ENCODE measurements around the gene CRYBG1. TPM values are rescaled to one million over a fixed set of nuclear protein-coding genes. Genes with fewer than 3 reads are reported as not detected.
A peak's percentile ranks its signal among the peaks of the same experiment; 100 is the strongest.

Gene CRYBG1
- total RNA-seq, 5 donors from 2014 or later (not counting 1 experiment from before 2014, with no cell fraction given): 26.4 to 50.1 (median 38.0) TPM

DNA sequence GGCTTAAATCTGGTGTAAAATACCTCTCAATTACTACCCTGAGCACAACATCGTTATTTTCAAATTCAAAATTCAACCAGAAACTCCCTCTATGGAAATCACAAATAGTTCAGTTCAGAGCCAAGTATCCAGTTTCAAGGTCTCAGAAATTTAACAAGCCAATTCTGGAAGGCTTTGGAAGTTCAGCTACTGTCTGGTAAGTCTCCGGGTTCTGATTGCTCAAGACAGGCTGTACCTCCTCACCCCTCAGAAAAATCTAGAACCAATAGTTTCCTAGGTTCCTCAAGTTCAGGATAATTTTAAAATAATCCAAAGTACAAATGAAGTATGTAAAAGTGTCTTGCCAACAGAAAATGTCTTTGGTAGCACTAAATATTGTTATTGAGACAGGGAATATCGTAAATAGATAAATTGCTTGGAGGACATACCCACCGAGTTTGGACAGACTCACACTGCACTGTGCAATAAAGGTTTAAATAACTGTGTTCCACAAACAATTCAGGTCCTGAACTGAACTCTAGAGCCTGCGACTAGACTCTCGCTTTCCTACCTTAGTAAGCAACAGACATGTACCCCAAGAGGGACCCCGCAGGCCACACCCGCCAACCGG lies 35.7 kb upstream of the CRYBG1 start:
- WGBS (ENCODE audit: insufficient coverage): 8% methylated on average over 6 of the region's 9 CpGs
- Mint-ChIP-seq H3K9me3 (no peaks in the 10 kb centered on the region), H3K27me3 (peaks cover 9 to 12% of the 10 kb centered on the region in 2 donors), H3K4me3 (peak overlapping the region; percentile 97 to 100 (median 99)), H3K36me3 (peaks cover 3% of the 10 kb centered on the region), H3K27ac (peak overlapping the region; percentile 94 to 96), H3K4me1 (peaks cover 48 to 61% (median 58%) of the 10 kb centered on the region in 3 donors)
- H3K4me1 ChIP-seq (ENCODE audit: control insufficient read depth in 1 of 2, extremely low read depth in 1 of 2, insufficient read depth in 2 of 2, low read length in 2 of 2): peaks cover 16 to 25% of the 10 kb centered on the region in 2 experiments
- CTCF ChIA-PET: interaction anchor here (1.2 to 1.7 kb wide), 3 partner anchors 10 to 15 kb away, joined by 3 to 16 read pairs (median 6); no protein-coding TSS in a partner anchor
- H3K4me3 ChIP-seq (ENCODE audit: control insufficient read depth in 1 of 2, extremely low read depth in 1 of 2, low read length in 1 of 2): peak overlapping the region; percentile 82 to 84
- no peak for DNase-seq
- POLR2A ChIA-PET: no interaction called here
- no peak for ATAC-seq (replicated peaks in 1 of 4)
- no peaks in the 10 kb centered on the region for H3K36me3 ChIP-seq (ENCODE audit: control insufficient read depth in 2 of 2, extremely low read depth in 1 of 2, insufficient read depth in 1 of 2, low read length in 1 of 2)
- no peaks in the 10 kb centered on the region for H3K9me3 ChIP-seq
- no peaks in the 10 kb centered on the region for H3K27me3 ChIP-seq (replicated peaks in 1 of 2; ENCODE audit: control insufficient read depth in 2 of 2, extremely low read depth in 1 of 2, insufficient read depth in 2 of 2, low read length in 1 of 2)
- H3K27ac ChIP-seq (ENCODE audit: low read length): peak overlapping the region; percentile 84

DNA sequence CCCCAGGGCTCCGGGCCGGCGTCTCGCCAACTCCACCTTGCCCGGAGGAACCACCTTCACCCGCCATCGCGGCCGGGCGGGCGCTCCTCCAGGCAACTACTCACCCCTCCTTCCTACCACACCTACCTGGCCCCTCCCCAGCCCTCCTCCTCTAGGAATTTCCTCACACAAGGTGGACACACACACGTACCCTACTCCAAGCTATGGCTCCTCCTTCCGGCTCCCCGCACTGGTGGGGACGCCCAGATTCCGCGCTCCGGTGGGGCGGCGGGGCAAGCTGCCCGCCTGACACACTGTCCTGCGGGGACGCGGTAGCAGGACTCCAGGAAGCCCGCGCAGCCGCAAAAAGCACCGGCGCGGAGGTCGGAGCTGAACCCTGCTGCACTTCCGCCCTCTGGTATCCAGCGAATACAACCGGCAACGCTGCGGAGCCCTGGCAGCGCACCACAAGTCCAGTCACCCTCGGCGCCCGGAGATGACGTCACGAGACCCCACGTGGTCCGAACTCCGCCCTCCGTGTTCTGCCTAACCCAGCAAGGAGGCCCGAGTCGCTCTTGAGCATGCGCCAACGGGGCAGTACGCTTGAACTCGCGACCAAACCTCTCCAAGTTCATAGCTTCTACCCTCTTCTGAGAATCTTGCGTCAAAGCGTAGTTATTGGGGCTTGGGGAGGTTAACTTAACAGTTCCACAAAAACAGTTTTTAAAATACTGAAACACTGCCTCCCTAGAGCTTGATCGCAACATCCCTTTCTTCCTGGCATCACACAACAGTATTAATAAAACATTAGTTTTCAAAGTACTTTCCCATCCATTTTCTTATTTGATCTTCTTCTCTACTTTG lies 35.0 kb upstream of the CRYBG1 start, which contains the start of gene ATG5:
Gene ATG5, minus strand, starts transcription at position 425 of the 843 bp plus-strand sequence. CDS start 9,552 bp downstream, outside the sequence.
- no peaks in the 10 kb centered on the region for H3K9me3 Mint-ChIP-seq
- peak within 1 kb of the TSS; percentile 84 for H3K27ac ChIP-seq (ENCODE audit: low read length)
- peak within 1 kb of the TSS; percentile 82 to 84 for H3K4me3 ChIP-seq (ENCODE audit: control insufficient read depth in 1 of 2, extremely low read depth in 1 of 2, low read length in 1 of 2)
- peaks cover 3% of the 10 kb centered on the region for H3K36me3 Mint-ChIP-seq
- H3K4me3 Mint-ChIP-seq: peak within 1 kb of the TSS; percentile 97 to 100 (median 99)
- peak within 1 kb of the TSS; percentile 94 to 96 for H3K27ac Mint-ChIP-seq
- no peaks in the 10 kb centered on the region for H3K9me3 ChIP-seq
- ATAC-seq (replicated peaks in 1 of 4) (peak; percentile 93 to 95 (median 94)), DNase-seq (peak; percentile 99 to 100 (median 100))
- WGBS (ENCODE audit: insufficient coverage): 2% methylated on average over 45 of the region's 56 CpGs
- peaks cover 0 to under 1% of the 10 kb centered on the region in 2 experiments for H3K27me3 ChIP-seq (replicated peaks in 1 of 2; ENCODE audit: control insufficient read depth in 2 of 2, extremely low read depth in 1 of 2, insufficient read depth in 2 of 2, low read length in 1 of 2)
- ChIA-PET CTCF (interaction anchor here (0.5 to 1.7 kb wide), 9 partner anchors 10 to 923 kb away, joined by 3 to 16 read pairs (median 4); partner anchors contain the start of gene PREP (in 1 of the 2)), POLR2A (interaction anchor here in 1 of 2 donors (0.7 kb wide), 1 partner anchor 1134 kb away, joined by 3 read pairs; the partner anchor contains the start of gene PDSS2)
- peaks cover 15 to 25% of the 10 kb centered on the region in 2 experiments for H3K4me1 ChIP-seq (ENCODE audit: control insufficient read depth in 1 of 2, extremely low read depth in 1 of 2, insufficient read depth in 2 of 2, low read length in 2 of 2)
- H3K4me1 Mint-ChIP-seq: peaks cover 42 to 53% (median 51%) of the 10 kb centered on the region in 3 donors
- H3K36me3 ChIP-seq (ENCODE audit: control insufficient read depth in 2 of 2, extremely low read depth in 1 of 2, insufficient read depth in 1 of 2, low read length in 1 of 2): no peaks in the 10 kb centered on the region
- peaks cover 16 to 19% of the 10 kb centered on the region in 2 donors for H3K27me3 Mint-ChIP-seq

DNA sequence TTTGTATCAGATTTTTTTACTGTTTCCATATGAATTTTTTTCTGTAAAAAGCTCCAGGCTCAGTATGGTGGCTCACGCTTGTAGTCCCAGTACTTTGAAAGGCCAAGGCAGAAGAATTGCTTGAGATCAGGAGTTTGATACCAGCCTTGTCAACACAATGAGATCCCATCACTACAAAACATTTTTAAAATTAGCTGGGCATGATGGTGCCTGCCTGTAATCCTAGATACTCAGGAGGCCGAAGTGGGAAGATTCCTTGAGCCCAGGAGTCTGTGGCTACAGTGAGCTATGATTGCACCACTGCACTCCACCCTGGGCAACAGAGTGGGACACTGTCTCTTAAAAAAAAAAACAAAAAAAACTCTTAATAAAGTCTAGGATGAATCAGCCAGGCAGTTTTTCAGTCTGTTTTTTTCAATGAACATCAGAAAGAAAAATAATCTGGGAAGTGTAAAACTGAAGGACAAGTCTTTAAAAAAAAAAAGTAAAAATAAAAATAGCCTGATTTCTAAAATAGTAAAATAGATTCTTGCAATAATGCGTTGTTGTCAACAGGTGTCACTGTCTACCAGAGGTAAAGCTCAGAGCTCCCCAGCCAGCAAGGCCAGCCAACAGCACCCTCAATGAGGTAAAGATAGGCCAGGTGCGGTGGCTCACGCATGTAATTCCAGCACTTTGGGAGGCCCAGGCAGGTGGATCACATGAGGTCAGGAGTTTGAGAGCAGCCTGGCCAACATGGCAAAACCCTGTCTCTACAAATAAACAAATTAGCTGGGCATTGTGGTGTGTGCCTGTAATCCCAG lies 25.7 kb upstream of the CRYBG1 start:
- CTCF ChIA-PET: interaction anchor here (0.6 to 3.3 kb wide), 26 partner anchors 9 to 1031 kb away, joined by 3 to 23 read pairs (median 4); partner anchors contain the start of genes ATG5 (in 1 of the 2) and CRYBG1 (in 1 of the 2)
- 26% methylated on average over 4 of the region's 5 CpGs for WGBS (ENCODE audit: insufficient coverage)
- peaks cover 0 to 6% of the 10 kb centered on the region in 2 experiments for H3K27me3 ChIP-seq (replicated peaks in 1 of 2; ENCODE audit: control insufficient read depth in 2 of 2, extremely low read depth in 1 of 2, insufficient read depth in 2 of 2, low read length in 1 of 2)
- H3K27ac Mint-ChIP-seq: no peak overlapping the region
- H3K27ac ChIP-seq (ENCODE audit: low read length): no peak overlapping the region
- no peaks in the 10 kb centered on the region for H3K36me3 ChIP-seq (ENCODE audit: control insufficient read depth in 2 of 2, extremely low read depth in 1 of 2, insufficient read depth in 1 of 2, low read length in 1 of 2)
- H3K27me3 Mint-ChIP-seq: peaks cover 20 to 21% of the 10 kb centered on the region in 2 donors
- POLR2A ChIA-PET: interaction anchor here in 1 of 2 donors (0.5 to 0.8 kb wide), 3 partner anchors 79 to 304 kb away, joined by 3 to 5 read pairs (median 4); no protein-coding TSS in a partner anchor
- ATAC-seq (replicated peaks in 1 of 4) (peak; percentile 72 to 84 (median 78)), DNase-seq (peak in 34 of 35 experiments; percentile 10 to 80 (median 36))
- H3K4me1 Mint-ChIP-seq: peaks cover 0 to 5% (median 5%) of the 10 kb centered on the region in 3 donors
- no peak overlapping the region for H3K4me3 Mint-ChIP-seq
- H3K4me3 ChIP-seq (ENCODE audit: control insufficient read depth in 1 of 2, extremely low read depth in 1 of 2, low read length in 1 of 2): no peak overlapping the region
- H3K9me3 Mint-ChIP-seq: no peaks in the 10 kb centered on the region
- H3K36me3 Mint-ChIP-seq: no peaks in the 10 kb centered on the region
- H3K9me3 ChIP-seq: no peaks in the 10 kb centered on the region
- no peaks in the 10 kb centered on the region for H3K4me1 ChIP-seq (ENCODE audit: control insufficient read depth in 1 of 2, extremely low read depth in 1 of 2, insufficient read depth in 2 of 2, low read length in 2 of 2)

DNA sequence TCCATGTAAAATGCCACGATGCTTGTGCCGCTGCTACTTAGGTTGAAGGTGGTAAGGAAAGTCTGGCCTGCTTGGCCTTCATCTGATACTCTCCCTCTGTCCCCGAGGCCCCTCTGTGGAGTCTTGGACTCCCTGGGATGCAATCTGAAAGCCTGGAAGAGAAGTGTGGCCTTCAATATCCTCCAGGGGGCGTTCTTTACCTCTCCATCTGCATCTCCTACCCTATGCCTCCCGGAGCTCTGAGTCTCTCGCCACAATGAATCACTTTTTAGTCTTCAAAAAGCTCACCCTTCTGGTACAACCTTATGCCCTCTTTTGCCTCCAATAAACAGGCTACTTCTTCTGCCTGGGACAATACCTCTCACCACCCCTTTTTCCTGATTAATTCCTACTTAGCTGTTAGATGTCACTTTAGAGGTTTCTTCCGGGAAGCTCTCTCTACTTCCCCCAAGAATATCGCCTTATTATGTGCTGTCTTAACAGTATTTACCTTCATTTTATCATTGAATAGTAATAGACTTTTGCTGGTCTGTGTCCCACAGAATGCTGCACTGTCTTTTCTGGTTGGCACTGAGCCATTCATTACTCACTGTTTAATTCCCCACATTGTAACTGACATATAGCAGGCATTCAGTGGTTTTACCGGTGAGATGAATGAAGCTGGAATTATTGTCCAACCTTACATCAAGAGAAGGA lies 21.0 kb upstream of the CRYBG1 start:
- H3K27me3 ChIP-seq (replicated peaks in 1 of 2; ENCODE audit: control insufficient read depth in 2 of 2, extremely low read depth in 1 of 2, insufficient read depth in 2 of 2, low read length in 1 of 2): peaks cover 0 to 2% of the 10 kb centered on the region in 2 experiments
- Mint-ChIP-seq H3K4me3 (no peak overlapping the region), H3K36me3 (no peaks in the 10 kb centered on the region), H3K4me1 (peaks cover 0 to 5% (median 5%) of the 10 kb centered on the region in 3 donors), H3K9me3 (no peaks in the 10 kb centered on the region), H3K27me3 (peaks cover 11 to 18% of the 10 kb centered on the region in 2 donors), H3K27ac (no peak overlapping the region)
- no peaks in the 10 kb centered on the region for H3K4me1 ChIP-seq (ENCODE audit: control insufficient read depth in 1 of 2, extremely low read depth in 1 of 2, insufficient read depth in 2 of 2, low read length in 2 of 2)
- ChIA-PET POLR2A (no interaction called here), CTCF (interaction anchor here (0.6 to 2.2 kb wide), 20 partner anchors 9 to 908 kb away, joined by 3 to 12 read pairs (median 4); partner anchors contain the start of genes ATG5 (in 1 of the 2) and CRYBG1 (in 1 of the 2))
- H3K9me3 ChIP-seq: no peaks in the 10 kb centered on the region
- H3K4me3 ChIP-seq (ENCODE audit: control insufficient read depth in 1 of 2, extremely low read depth in 1 of 2, low read length in 1 of 2): no peak overlapping the region
- WGBS (ENCODE audit: insufficient coverage): 2% methylated on average over 4 of the region's 9 CpGs
- DNase-seq: peak in 24 of 35 experiments; percentile 3 to 67 (median 22)
- no peak overlapping the region for H3K27ac ChIP-seq (ENCODE audit: low read length)
- no peaks in the 10 kb centered on the region for H3K36me3 ChIP-seq (ENCODE audit: control insufficient read depth in 2 of 2, extremely low read depth in 1 of 2, insufficient read depth in 1 of 2, low read length in 1 of 2)
- peak; percentile 81 to 87 (median 86) for ATAC-seq (replicated peaks in 1 of 4)

DNA sequence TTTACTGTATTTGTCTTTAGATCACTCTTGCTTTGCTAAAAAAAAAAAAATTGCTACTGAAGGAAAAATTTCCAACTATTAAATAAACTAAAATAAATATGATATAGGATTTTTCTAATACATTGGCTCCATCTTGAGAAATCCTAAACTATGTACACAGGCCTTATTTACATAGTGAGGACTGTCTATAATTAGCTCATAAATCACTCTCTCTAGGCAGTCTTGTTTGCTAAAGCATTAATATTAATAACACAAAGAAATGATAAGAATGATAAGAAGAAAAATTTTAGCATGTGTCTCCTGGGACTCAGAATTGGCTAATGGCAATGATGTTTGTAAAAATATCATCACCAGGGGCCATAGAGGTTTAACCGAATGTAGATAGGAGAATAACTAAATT lies 13.3 kb upstream of the CRYBG1 start:
- WGBS (ENCODE audit: insufficient coverage): no CpG with 5 or more reads among the region's 1 CpG
- Mint-ChIP-seq H3K36me3 (no peaks in the 10 kb centered on the region), H3K4me1 (no peaks in the 10 kb centered on the region), H3K4me3 (no peak overlapping the region), H3K27ac (no peak overlapping the region), H3K9me3 (peaks cover 0 to 2% (median under 1%) of the 10 kb centered on the region in 3 donors), H3K27me3 (peaks cover 11 to 13% of the 10 kb centered on the region in 2 donors)
- H3K9me3 ChIP-seq: no peaks in the 10 kb centered on the region
- H3K4me3 ChIP-seq (ENCODE audit: control insufficient read depth in 1 of 2, extremely low read depth in 1 of 2, low read length in 1 of 2): no peak overlapping the region
- DNase-seq (no peak), ATAC-seq (replicated peaks in 1 of 4) (no peak)
- ChIA-PET POLR2A (interaction anchor here (0.5 to 0.6 kb wide), 3 partner anchors 42 to 982 kb away, joined by 3 read pairs; no protein-coding TSS in a partner anchor), CTCF (interaction anchor here (0.7 to 1.6 kb wide), 4 partner anchors 11 to 52 kb away, joined by 3 to 7 read pairs (median 4); no protein-coding TSS in a partner anchor)
- no peaks in the 10 kb centered on the region for H3K36me3 ChIP-seq (ENCODE audit: control insufficient read depth in 2 of 2, extremely low read depth in 1 of 2, insufficient read depth in 1 of 2, low read length in 1 of 2)
- no peaks in the 10 kb centered on the region for H3K4me1 ChIP-seq (ENCODE audit: control insufficient read depth in 1 of 2, extremely low read depth in 1 of 2, insufficient read depth in 2 of 2, low read length in 2 of 2)
- no peaks in the 10 kb centered on the region for H3K27me3 ChIP-seq (replicated peaks in 1 of 2; ENCODE audit: control insufficient read depth in 2 of 2, extremely low read depth in 1 of 2, insufficient read depth in 2 of 2, low read length in 1 of 2)
- no peak overlapping the region for H3K27ac ChIP-seq (ENCODE audit: low read length)
